ENCODE data around the gene TEX38.
"Not testable (repeated sequence)": the region's sequence is repeated elsewhere in the genome, so short reads cannot be mapped to it uniquely, and the experiment has no call there.

Gene TEX38

GRCh38 chr1:46671554-46671953 is at the start of gene TEX38:
Gene TEX38, plus strand, starts transcription at chr1:46671854. Its CDS starts 81 bp downstream, at chr1:46671935.
- no peak for FAIRE-seq

GRCh38 chr1:46621930-46622329 is 49.7 kb upstream of the TEX38 start:
- no peak for FAIRE-seq

GRCh38 chr1:46622344-46622743 is 49.3 kb upstream of the TEX38 start:
- no peak for FAIRE-seq

GRCh38 chr1:46623743-46624644 is 47.7 kb upstream of the TEX38 start:
- FAIRE-seq, result no peak

GRCh38 chr1:46630719-46631118 is 40.9 kb upstream of the TEX38 start:
- no peak for FAIRE-seq

- FAIRE-seq, result no peak
Measured at GRCh38 chr1:46635205-46635604, 36.4 kb upstream of the TEX38 start.

GRCh38 chr1:46637444-46638083 is 34.1 kb upstream of the TEX38 start:
- no peak for FAIRE-seq

- FAIRE-seq, result no peak
Measured at GRCh38 chr1:46638921-46639320, 32.7 kb upstream of the TEX38 start.

GRCh38 chr1:46639547-46639946 is 32.1 kb upstream of the TEX38 start:
- no peak for FAIRE-seq

GRCh38 chr1:46642115-46642680 is 29.5 kb upstream of the TEX38 start:
- FAIRE-seq, result no peak

- FAIRE-seq, result peak; percentile 89
Measured at GRCh38 chr1:46643368-46643775, 28.3 kb upstream of the TEX38 start.

GRCh38 chr1:46645815-46646214 is 25.8 kb upstream of the TEX38 start:
- FAIRE-seq, result no peak

- FAIRE-seq, result no peak
Measured at GRCh38 chr1:46646331-46646730, 25.3 kb upstream of the TEX38 start.

GRCh38 chr1:46646844-46647243 is 24.8 kb upstream of the TEX38 start:
- FAIRE-seq, result no peak

GRCh38 chr1:46647611-46648010 is 24.0 kb upstream of the TEX38 start:
- FAIRE-seq, result no peak

GRCh38 chr1:46649764-46650163 is 21.9 kb upstream of the TEX38 start:
- no peak for FAIRE-seq

- FAIRE-seq, result no peak
Measured at GRCh38 chr1:46650491-46650890, 21.2 kb upstream of the TEX38 start.

- FAIRE-seq, result not testable (repeated sequence)
Measured at GRCh38 chr1:46651152-46651551, 20.5 kb upstream of the TEX38 start.

- no peak for FAIRE-seq
Measured at GRCh38 chr1:46652321-46653100, 19.1 kb upstream of the TEX38 start.

GRCh38 chr1:46653405-46653958 is 18.2 kb upstream of the TEX38 start:
- no peak for FAIRE-seq

- FAIRE-seq, result no peak
Measured at GRCh38 chr1:46654012-46654411, 17.6 kb upstream of the TEX38 start.

GRCh38 chr1:46654698-46655097 is 17.0 kb upstream of the TEX38 start:
- FAIRE-seq, result not testable (repeated sequence)

- FAIRE-seq, result no peak
Measured at GRCh38 chr1:46655848-46656247, 15.8 kb upstream of the TEX38 start.
